B cell (primary cell): Measurements from ENCODE around the gene PALM. TPM values are rescaled to one million over a fixed set of nuclear protein-coding genes. Genes with fewer than 3 reads are reported as not detected.

ENCODE experiments used
- ATAC-seq: fragments of 200-7000 bp; cut with Tn5 transposase; one replicate; pipeline ENCODE4 v1.10.0; 2021; ENCODE audit warnings: low read depth, mild to moderate bottlenecking, moderate number of reproducible peaks, moderate library complexity
- CTCF ChIA-PET: fragments of 350-600 bp; sonication (Branson Sonifier 250); formaldehyde crosslinking; loops from one replicate; lab custom pipeline; 2021; ENCODE audit warnings: antibody characterized with exemption, inconsistent platforms; lab: Charles Lee
- POLR2A ChIA-PET: fragments of 350-600 bp; sonication (Branson Sonifier 250); formaldehyde crosslinking; loops from one replicate; lab custom pipeline; 2021; ENCODE audit warnings: antibody characterized with exemption; lab: Charles Lee
- DNase-seq: peaks from one replicate; pipeline ENCODE4 v3.0.0; 2013
- H2AFZ ChIP-seq: 2 replicates; pipeline ENCODE4 v1.6.1; 2012; ENCODE audit warnings: mild to moderate bottlenecking, low read depth, low read length; ENCODE audit not compliant: insufficient read depth, poor library complexity, severe bottlenecking
- H3K27ac ChIP-seq, 2 donors: 1 replicate in 1 of 2; 2 replicates in 1 of 2; pipeline ENCODE4 v1.5.1; 2012 to 2013; ENCODE audit warnings: low read length in 2 of 2, mild to moderate bottlenecking in 2 of 2, moderate library complexity in 1 of 2
- H3K27me3 ChIP-seq, 4 experiments: fragments of 200-600 bp in 1 of 4; sonication (generic) in 1 of 4; replicated peaks in 1 of 4; 1 replicate in 2 of 4; 2 replicates in 2 of 4; pipeline versions ENCODE4 v1.6.1 to v1.7.0; 2013 to 2016; ENCODE audit warnings: low read length in 3 of 4, mild to moderate bottlenecking in 2 of 4, mixed read lengths in 1 of 4, moderate library complexity in 1 of 4; ENCODE audit not compliant: insufficient read depth in 4 of 4, control insufficient read depth in 3 of 4; ENCODE audit errors: control extremely low read depth in 1 of 4
- H3K36me3 ChIP-seq, 2 experiments: replicated peaks in 1 of 2; 1 replicate in 1 of 2; 2 replicates in 1 of 2; pipeline versions ENCODE4 v1.6.1 to v1.7.1; 2013; ENCODE audit warnings: low read length in 1 of 2; ENCODE audit not compliant: insufficient read depth in 2 of 2, control insufficient read depth in 1 of 2; ENCODE audit errors: control extremely low read depth in 1 of 2, extremely low read depth in 1 of 2
- H3K4me1 ChIP-seq, 2 donors: fragments of 200-600 bp in 1 of 2; sonication (generic) in 1 of 2; 1 replicate in 1 of 2; 2 replicates in 1 of 2; pipeline versions ENCODE4 v1.5.1 to v1.6.1; 2013 to 2017; ENCODE audit warnings: low read length in 2 of 2; ENCODE audit not compliant: control insufficient read depth in 2 of 2, insufficient read depth in 2 of 2
- H3K4me2 ChIP-seq: replicated peaks from 2 replicates; pipeline ENCODE3; 2012; ENCODE audit warnings: mild to moderate bottlenecking, low read depth, low read length; ENCODE audit not compliant: poor library complexity, severe bottlenecking
- H3K4me3 ChIP-seq, 5 experiments: fragments of 200-600 bp in 1 of 5; sonication (generic) in 1 of 5; 1 replicate in 3 of 5; 2 replicates in 2 of 5; pipeline versions ENCODE4 v1.5.1 to v1.7.0; 2011 to 2016; ENCODE audit warnings: low read length in 4 of 5, mild to moderate bottlenecking in 4 of 5, low read depth in 2 of 5, control low read depth in 1 of 5, moderate library complexity in 1 of 5; ENCODE audit not compliant: insufficient read depth in 1 of 5; ENCODE audit errors: control extremely low read depth in 1 of 5, extremely low read depth in 1 of 5
- H3K79me2 ChIP-seq: fragments of 200-600 bp; sonication (generic); one replicate; pipeline ENCODE4 v1.6.0; 2016; ENCODE audit warnings: low read length; ENCODE audit not compliant: control insufficient read depth, insufficient read depth
- H3K9ac ChIP-seq: fragments of 200-600 bp; sonication (generic); 2 replicates; pipeline ENCODE4 v1.6.1; 2017; ENCODE audit warnings: mild to moderate bottlenecking, low read length, moderate library complexity
- H3K9me3 ChIP-seq, 3 donors: one replicate each; pipeline versions ENCODE4 v1.6.1 to v1.7.1; 2013; ENCODE audit warnings: low read length in 2 of 3; ENCODE audit not compliant: control insufficient read depth in 2 of 3, insufficient read depth in 1 of 3; ENCODE audit errors: control extremely low read depth in 1 of 3
- H4K20me1 ChIP-seq: 2 replicates; pipeline ENCODE4 v1.6.0; 2012; ENCODE audit warnings: mild to moderate bottlenecking, low read length; ENCODE audit not compliant: insufficient read depth, control insufficient read depth, poor library complexity, severe bottlenecking
- H3K27ac Mint-ChIP-seq: one replicate; pipeline ENCODE4 v1.8.0; 2021; ENCODE audit warnings: mixed read lengths
- H3K27me3 Mint-ChIP-seq: one replicate; pipeline ENCODE4 v1.8.0; 2021; ENCODE audit warnings: mixed read lengths
- H3K4me1 Mint-ChIP-seq: one replicate; pipeline ENCODE4 v1.8.0; 2021; ENCODE audit warnings: mixed read lengths
- H3K4me3 Mint-ChIP-seq: one replicate; pipeline ENCODE4 v1.8.0; 2021; ENCODE audit warnings: mixed read lengths
- H3K9me3 Mint-ChIP-seq: one replicate; pipeline ENCODE4 v1.8.0; 2022; ENCODE audit warnings: mixed read lengths; ENCODE audit not compliant: insufficient read depth
- CTCF ChIP-seq: fragments of 200-600 bp; IDR thresholded peaks from one replicate; pipeline ENCODE4 v1.8.0; 2022; ENCODE audit warnings: antibody characterized with exemption, mild to moderate bottlenecking
- EZH2 ChIP-seq: IDR thresholded peaks from 2 replicates; pipeline ENCODE4 v1.6.1; 2012; ENCODE audit warnings: borderline replicate concordance, low read depth, mild to moderate bottlenecking, moderate library complexity, low read length; ENCODE audit not compliant: insufficient read depth, poor library complexity, severe bottlenecking
- WGBS: methylation state at CpG from one replicate; pipeline ENCODE4 v1.1.5; 2013; ENCODE audit warnings: missing lambda C conversion rate; ENCODE audit not compliant: insufficient coverage; 5-methylcytosine and 5-hydroxymethylcytosine counted together
- intact Hi-C: fragments of 100-400 bp; cut with micrococcal nuclease; formaldehyde crosslinking; loops from one replicate; pipeline ENCODE4 v1.10.0; 2022
- polyA plus RNA-seq: library from polyadenylated mRNA; depleted of rRNA; stranded (reverse); fragments of >200 nt; gene quantifications from 2 replicates; pipeline ENCODE4 v1.2.3, GENCODE V29; 2012
- total RNA-seq, 2 donors: library from RNA; stranded (reverse); fragments of 120-200 nt in 1 of 2; gene quantifications; 1 replicate in 1 of 2; 2 replicates in 1 of 2; pipeline versions ENCODE4 v1.2.3 to v1.2.4, GENCODE V29; 2013 to 2022

The PALM gene
- total and polyA plus RNA-seq, 2 donors (not counting 1 experiment from before 2014, with no cell fraction given), result 0.15 TPM; not detected in 1

GRCh38 chr19:788686-788982, 79.9 kb downstream of the PALM start:
- ChIA-PET CTCF (no interaction called here), POLR2A (interaction anchor here (0.6 kb wide), 1 partner anchor 117 kb away, joined by 3 read pairs; no protein-coding TSS in a partner anchor)
- Histone ChIP-seq H3K79me2 (no peaks in the 10 kb centered on the region), H3K4me3 (no peak overlapping the region), H3K27ac (no peak overlapping the region), H3K27me3 (no peaks in the 10 kb centered on the region), H3K4me2 (no peak overlapping the region), H2AFZ (no peak overlapping the region), H3K9me3 (no peaks in the 10 kb centered on the region), H3K4me1 (no peaks in the 10 kb centered on the region), H3K36me3 (no peaks in the 10 kb centered on the region), H4K20me1 (no peaks in the 10 kb centered on the region), H3K9ac (no peak overlapping the region)
- no peak overlapping the region for H3K4me3 Mint-ChIP-seq
- no peaks in the 10 kb centered on the region for H3K9me3 Mint-ChIP-seq
- TF ChIP-seq CTCF, result no peak
- intact Hi-C loops, result no loop called here
- peaks cover 4% of the 10 kb centered on the region for H3K27me3 Mint-ChIP-seq
- no peak overlapping the region for H3K27ac Mint-ChIP-seq
- H3K4me1 Mint-ChIP-seq, result no peaks in the 10 kb centered on the region
- ATAC-seq (no peak), DNase-seq (no peak)
- 91% methylated on average over 10 of the region's 11 CpGs for WGBS

GRCh38 chr19:788983-789700, 80.4 kb downstream of the PALM start:
- Histone ChIP-seq H3K79me2 (no peaks in the 10 kb centered on the region), H3K4me1 (no peaks in the 10 kb centered on the region), H3K9ac (no peak overlapping the region), H3K27me3 (no peaks in the 10 kb centered on the region), H3K9me3 (no peaks in the 10 kb centered on the region), H3K27ac (no peak overlapping the region), H2AFZ (no peak overlapping the region), H4K20me1 (no peaks in the 10 kb centered on the region), H3K36me3 (no peaks in the 10 kb centered on the region), H3K4me2 (no peak overlapping the region), H3K4me3 (no peak overlapping the region)
- no peaks in the 10 kb centered on the region for H3K9me3 Mint-ChIP-seq
- CTCF ChIA-PET, result no interaction called here
- H3K4me3 Mint-ChIP-seq, result no peak overlapping the region
- DNase-seq (no peak), ATAC-seq (no peak)
- H3K27me3 Mint-ChIP-seq, result peaks cover 4% of the 10 kb centered on the region
- H3K27ac Mint-ChIP-seq, result no peak overlapping the region
- no peaks in the 10 kb centered on the region for H3K4me1 Mint-ChIP-seq
- intact Hi-C loops, result no loop called here
- WGBS, result 59% methylated on average over 33 of the region's 33 CpGs
- POLR2A ChIA-PET, result no interaction called here
- TF ChIP-seq EZH2 (no peak), CTCF (no peak)
